Measurements from ENCODE around the gene PRKCG.
A peak's percentile ranks its signal among the peaks of the same experiment; 100 is the strongest.

PRKCG gene

DNA sequence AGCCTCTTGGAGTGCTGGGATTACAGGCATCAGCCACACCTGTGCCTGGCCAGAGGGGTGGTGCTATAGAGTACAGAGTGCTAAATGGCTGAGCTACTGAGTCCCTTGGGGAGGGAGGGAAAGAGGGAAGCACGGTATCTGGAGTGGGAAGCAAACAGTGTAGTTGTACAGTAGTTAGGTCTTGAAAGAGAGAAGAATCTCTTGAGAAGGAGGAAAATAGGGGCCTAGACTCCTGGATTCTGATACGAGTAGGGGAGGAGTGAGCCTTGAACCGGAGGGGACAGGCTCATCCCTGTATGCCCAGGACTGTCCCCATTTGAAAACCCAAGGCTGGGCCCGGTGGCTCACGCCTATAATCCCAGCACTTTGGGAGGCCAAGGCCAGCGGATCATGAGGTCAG is 9.2 kb upstream of the PRKCG start:
- no peak for DNase-seq (ENCODE audit: low read depth)

DNA sequence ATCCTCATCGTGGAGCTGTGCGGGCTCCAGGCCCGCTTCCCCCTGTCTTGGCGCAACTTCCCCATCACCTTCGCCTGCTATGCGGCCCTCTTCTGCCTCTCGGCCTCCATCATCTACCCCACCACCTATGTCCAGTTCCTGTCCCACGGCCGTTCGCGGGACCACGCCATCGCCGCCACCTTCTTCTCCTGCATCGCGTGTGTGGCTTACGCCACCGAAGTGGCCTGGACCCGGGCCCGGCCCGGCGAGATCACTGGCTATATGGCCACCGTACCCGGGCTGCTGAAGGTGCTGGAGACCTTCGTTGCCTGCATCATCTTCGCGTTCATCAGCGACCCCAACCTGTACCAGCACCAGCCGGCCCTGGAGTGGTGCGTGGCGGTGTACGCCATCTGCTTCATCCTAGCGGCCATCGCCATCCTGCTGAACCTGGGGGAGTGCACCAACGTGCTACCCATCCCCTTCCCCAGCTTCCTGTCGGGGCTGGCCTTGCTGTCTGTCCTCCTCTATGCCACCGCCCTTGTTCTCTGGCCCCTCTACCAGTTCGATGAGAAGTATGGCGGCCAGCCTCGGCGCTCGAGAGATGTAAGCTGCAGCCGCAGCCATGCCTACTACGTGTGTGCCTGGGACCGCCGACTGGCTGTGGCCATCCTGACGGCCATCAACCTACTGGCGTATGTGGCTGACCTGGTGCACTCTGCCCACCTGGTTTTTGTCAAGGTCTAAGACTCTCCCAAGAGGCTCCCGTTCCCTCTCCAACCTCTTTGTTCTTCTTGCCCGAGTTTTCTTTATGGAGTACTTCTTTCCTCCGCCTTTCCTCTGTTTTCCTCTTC is 8.0 kb upstream of the PRKCG start:
- DNase-seq (ENCODE audit: low read depth): no peak

DNA sequence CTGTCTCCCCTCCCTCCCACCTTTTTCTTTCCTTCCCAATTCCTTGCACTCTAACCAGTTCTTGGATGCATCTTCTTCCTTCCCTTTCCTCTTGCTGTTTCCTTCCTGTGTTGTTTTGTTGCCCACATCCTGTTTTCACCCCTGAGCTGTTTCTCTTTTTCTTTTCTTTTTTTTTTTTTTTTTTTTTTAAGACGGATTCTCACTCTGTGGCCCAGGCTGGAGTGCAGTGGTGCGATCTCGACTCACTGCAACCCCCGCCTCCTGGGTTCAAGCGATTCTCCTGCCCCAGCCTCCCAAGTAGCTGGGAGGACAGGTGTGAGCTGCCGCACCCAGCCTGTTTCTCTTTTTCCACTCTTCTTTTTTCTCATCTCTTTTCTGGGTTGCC is 7.4 kb upstream of the PRKCG start:
- DNase-seq (ENCODE audit: low read depth): no peak

DNA sequence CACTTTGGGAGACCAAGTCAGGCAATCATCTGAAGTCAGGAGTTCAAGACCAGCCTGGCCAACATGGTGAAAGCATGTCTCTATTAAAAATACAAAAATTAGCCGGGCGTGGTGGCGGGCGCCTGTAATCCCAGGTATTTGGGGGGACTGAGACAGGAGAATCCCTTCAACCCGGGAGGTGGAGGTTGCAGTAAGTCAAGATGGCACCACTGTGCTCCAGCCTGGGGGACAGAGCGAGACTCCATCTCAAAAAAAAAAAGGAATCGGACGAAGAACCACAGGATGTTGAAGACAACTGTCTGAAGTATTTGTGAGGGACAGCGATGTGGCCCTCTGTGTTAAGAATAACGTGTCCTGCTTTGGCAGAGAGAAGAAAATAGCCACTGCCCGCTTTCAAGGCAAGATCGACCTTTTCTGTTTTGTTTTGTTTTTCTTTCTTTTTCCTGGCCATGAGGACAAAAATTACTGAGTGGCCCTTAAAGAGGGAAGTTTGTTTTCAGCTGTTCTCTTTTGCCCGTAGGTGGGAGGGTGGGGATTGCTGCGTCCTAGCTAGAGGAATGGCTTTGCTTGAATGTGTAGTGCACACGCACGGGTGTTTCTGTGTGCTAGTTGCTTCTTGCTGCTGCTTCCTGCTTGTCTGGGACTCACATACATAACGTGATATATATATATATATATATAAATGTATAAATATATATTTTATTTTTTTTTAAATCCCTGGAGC is 6.2 kb upstream of the PRKCG start:
- DNase-seq (ENCODE audit: low read depth): no peak

DNA sequence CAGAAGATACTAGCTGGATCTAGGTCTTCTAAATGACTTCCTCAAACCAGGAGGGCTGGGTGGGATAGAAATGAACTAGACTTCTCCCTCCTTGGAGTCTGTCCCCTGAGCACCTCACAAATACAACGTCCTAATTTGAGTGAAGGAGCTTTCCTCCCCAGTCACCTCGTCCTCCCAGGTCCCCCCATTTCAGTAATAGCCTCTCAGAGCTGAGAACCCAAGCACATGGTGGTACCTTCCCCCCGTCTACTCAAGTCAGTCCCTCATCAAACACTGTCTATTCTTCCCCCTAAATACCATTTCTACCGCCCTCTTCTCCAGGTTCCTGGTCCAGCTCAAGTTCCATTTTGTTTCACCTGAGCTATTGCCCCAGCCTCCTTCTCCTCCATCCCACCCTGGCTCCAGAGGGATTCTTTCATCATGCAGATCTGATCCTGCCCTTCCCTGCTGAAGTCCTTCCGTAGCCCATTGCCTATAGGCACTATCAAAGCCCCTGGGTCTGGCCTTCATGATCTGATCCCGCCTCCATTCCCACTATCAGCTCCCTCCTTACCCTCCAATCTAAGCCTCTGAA is 5.3 kb upstream of the PRKCG start:
- no peak for DNase-seq (ENCODE audit: low read depth)

DNA sequence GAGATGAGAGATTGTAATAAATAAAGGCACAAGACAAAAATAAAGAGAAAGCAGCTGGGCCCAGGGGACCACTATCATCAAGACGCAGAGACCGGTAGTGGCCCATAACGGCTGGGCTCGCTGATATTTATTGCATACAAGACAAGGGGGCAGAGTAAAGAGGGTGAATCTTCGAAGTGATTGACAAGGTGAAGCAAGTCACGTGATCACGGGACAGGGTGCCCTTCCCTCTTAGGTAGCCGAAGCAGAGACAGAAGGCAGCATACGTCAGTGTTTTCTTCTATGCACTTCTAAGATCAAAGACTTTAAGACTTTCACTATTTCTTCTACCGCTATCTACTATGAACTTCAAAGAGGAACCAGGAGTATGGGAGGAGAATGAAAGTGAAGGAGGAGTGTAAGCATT is 4.6 kb upstream of the PRKCG start:
- no peak for DNase-seq (ENCODE audit: low read depth)

DNA sequence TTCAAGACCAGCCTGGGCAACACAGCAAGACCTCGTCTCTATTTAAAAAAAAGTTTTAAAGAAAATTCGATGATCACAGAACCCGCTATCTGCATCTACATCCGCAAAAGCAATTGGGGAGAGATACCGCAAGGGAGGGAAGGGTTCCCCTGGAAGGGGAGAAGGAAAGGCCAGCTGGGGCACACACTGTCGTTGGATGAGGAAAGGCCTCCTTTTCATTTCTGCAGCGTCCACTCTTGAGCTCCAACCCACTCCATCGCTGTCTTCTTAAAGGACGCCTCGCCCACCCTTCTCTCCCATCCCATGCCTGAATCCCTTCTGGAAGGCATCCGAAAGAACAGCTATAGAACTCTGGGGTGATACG is 3.2 kb upstream of the PRKCG start:
- no peak for DNase-seq (ENCODE audit: low read depth)

DNA sequence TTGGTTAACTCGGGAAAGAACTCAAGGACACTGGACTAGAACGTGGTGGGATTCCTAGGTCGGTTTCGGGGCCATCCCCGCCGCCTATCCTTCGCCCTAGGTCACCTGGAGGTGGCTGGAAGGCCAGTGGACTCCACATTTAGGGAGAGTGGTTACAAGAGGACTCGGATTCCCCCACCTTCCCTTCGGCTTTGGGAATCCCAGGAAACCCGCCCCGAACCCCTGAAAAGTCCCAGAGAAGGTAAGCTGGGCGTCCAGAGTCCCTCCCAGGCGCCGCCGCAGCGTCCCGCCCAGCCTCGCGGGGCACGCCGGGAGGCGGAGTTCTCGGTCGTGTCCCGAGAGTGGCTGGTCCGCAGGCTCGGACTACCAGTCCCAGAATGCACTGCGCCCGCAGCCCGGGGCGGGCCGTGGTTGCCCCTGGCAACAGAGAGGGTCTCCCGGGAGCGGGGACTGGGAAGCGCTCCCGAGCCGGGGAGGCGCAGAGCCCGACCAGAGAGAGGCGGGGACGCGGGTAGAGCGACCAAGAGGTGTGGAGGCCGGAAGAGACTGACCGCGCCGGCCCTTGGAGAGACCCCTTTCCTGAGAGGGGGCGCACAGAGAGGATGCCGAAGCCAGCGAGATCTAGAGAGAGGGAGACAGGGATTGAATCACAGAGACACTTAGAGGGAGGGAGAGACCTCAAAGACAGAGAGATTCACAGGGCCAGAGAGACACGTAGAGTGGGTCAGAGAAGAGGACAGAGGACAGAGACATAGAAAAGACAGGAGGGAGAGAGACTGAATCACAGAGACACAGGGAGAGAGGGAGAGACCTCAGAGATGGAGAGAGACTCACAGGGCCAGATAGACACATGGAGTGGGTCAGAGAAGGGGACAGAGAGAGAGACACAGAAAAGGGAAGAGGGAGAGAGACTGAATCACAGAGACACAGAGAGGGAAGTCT is 2.6 kb upstream of the PRKCG start:
- DNase-seq (ENCODE audit: low read depth): peak; percentile 60

DNA sequence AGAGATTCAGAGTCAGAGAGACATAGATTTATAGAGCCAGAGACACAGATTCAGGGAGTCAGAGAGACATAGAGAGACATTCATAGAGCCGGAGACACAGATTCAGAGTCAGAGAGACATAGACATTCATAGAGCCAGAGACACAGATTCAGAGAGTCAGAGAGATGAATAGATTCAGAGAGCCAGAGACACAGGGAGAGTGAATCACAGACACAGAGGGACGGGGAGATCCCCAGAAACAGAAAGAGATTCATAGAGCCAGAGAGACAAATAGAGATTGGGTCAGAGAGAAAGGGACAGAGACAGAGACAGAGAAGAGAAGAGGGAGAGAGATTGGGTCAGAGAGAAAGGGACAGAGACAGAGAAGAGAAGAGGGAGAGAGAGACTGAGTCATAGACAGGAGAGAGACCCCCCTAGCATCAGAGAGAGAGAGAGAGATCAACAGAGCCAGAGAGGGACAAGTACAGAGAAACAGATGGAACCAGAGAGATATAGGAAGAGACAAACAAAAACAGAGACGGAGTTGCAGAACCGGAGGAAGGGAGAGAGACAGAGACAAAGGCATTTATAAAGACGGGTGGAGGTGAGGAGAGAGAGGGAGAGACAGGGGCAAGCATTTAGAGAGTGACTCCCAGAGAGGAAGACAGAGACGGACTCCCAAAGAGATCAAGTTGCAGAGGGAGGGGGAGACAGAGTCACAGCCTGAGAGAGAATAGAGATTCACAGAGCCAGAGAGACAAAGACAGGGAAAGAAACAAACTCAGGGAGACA is 1.1 kb upstream of the PRKCG start:
- no peak for DNase-seq (ENCODE audit: low read depth)

DNA sequence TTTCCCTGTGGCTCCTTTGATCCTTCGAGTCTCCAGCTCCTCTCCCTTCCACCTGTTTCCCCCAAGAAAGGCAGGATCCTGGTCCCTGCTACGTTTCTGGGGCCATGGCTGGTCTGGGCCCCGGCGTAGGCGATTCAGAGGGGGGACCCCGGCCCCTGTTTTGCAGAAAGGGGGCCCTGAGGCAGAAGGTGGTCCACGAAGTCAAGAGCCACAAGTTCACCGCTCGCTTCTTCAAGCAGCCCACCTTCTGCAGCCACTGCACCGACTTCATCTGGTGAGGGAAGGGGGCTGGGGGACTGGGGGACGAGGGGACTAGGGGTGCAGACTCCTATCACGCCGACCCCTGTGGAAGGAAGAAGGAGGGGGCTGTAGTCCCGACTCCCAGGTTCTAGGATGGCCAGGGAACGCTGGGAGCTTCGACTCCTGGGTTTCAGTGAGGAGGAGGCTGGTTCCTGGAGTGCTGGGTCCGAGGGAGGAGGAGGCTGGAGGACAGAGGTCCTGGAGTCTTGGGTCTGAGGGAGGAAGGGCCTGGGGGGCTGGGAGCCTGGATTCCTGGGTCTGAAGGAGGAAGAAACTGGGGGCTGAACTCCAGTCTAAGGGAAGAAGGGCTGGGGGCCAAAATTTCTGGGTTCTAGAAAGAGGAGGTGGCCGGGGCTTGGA is 524 bp downstream of the PRKCG start:
- DNase-seq (ENCODE audit: low read depth): no peak

DNA sequence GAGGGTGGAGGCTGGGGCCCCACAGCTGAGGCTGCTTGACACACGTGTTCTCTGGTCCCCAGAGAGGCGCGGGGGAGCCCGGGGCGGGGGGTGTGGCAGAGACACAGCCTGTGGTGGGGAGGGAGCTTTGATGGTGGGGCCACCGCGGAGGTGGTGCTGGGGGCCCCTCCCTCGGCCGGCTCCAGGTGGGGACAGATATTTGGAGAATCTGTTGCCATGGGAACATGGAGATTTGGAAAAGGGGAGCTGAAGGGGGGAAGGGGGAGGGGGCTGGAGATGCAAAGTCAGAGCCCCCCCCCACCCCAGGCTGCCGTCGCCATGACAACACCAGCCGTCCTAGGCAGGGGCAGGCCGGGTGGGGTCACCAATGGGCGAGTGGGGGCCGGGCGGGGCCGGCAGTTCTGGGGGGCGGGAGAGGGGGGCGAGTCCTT is 1.2 kb downstream of the PRKCG start:
- no peak for DNase-seq (ENCODE audit: low read depth)

DNA sequence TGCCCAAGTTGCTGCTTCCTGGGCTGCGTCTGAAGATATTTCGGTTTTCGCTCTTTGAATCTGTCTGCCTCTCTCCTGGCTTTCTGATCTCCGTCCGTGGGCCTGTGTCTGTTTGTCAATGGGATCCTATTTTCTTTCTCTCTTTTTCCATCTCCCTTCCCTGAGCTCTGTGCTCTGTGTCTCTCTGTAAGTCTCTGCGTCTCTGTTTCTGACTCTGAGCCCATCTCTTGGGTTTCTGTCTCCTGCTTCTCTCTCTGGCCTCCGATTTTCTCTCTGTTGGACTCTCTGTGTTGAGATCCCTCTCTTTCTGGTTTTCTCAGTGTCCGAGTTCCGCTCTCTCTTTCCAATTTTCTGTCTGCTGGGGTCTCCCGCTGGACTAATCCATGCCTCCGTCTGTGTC is 1.7 kb downstream of the PRKCG start:
- no peak for DNase-seq (ENCODE audit: low read depth)

DNA sequence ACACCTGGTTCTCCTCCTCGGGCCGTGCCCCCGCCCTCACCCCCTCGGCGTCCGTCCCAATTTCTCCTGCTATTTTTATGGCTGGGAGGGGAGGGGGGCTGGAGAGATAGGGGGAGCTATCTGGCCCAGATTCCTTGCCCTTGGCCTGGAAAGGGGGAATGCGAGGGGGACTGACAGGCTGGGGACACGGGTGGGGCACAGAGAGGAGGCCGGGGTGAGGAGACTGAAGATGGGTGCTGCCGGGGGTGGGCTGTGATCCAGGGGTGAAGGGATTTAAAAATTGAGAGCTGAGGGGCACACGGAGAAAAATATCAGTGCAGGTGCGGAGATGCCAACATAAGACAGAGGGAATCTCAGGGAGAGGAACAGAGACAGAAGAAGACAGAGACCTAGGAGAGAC is 2.3 kb downstream of the PRKCG start:
- DNase-seq (ENCODE audit: low read depth): no peak

DNA sequence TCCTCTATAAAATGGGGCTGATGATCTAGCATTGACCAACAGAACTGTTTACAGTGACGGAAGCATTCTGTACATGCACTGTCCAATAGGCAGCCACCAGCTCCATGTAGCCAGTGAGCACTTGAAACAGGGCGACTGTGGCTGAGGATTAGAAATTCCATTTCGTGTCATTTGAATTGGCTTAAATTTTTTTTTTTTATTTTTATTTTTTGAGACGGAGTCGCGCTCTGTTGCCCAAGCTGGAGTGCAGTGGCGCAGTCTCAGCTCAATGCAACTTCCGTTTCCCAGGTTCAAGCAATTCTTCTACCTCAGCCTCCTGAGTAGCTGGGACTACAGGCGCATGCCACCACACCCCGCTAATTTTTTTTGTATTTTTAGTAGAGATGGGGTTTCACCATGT is 3.0 kb downstream of the PRKCG start:
- no peak for DNase-seq (ENCODE audit: low read depth)

DNA sequence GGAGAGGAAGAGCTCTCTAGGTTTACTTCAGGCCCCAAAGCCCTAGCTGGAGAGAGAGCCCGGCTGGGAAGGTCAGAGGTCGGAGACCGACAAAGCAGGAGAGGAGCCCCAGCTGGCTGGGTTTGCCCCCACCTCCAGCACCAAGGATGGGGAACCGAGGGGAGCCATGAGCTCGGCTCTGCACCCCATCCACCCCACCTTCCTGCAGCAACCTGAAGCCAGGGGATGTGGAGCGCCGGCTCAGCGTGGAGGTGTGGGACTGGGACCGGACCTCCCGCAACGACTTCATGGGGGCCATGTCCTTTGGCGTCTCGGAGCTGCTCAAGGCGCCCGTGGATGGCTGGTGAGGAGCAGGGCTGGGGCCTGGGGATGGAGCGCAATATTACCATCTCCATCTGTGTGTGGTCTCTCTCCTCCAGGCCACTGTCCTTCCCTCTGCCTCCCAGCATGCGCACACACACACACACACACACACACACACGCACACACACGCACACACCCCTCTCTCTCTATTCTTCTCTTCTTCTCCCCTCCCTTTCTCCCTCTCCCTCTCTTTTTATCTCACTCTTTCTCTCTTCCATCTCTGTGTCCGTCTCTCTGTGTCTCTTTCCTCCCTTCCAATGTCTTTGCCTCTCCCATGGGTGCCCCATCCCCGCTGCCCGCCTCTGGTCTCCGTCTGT is 10.4 kb downstream of the PRKCG start:
- no peak for DNase-seq (ENCODE audit: low read depth)

DNA sequence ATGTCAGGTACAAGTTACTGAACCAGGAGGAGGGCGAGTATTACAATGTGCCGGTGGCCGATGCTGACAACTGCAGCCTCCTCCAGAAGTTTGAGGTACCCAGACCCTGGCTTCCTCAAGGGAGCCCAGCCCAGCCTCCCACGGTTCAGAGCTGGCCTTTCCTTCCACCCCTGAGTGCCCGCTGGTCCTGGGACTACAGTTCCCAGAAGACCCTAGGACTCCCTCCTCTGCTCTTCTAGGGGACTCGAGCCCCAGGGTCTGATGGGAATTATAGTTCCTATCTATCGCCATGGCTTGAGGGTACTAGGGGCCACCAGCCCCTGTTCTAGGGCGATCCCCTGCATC is 11.0 kb downstream of the PRKCG start:
- DNase-seq (ENCODE audit: low read depth): no peak

DNA sequence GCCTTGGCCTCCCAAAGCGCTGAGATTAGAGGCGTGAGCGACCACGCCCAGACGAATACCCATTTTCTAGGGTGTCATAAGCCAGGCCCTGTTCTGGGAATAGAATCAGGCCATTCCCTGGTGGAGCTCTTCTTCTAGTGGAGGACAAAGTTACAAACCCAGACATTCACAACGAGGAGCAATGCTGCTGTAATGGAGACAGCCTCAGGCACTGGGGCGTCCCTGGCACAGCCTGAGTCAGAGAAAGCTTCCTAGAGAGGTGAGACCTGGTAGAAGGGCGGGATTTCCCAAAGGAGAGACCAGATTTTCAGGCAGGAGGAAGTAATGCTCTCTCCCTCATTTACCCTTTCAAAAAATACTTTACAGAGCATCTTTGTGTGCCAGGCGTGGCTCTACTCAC is 12.7 kb downstream of the PRKCG start:
- no peak for DNase-seq (ENCODE audit: low read depth)

DNA sequence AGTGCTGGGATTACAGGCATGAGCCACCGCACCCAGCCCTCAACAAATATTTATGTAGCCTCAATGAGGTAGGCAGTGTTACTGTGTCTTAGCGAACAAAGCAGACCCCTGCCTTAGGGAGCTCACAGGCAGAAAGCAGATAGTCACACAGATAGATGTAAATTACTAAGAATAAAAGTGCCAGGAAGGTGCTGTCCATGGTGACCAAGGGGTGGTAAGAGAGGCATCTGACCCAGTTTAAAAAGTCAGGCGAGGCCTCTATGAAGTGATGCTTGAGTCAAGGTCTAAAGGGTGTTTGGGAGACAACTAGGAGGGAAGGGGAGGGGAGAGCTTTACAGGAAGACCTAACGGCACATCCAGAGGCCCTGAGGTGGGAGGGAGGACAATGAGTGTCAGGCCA is 14.7 kb downstream of the PRKCG start:
- no peak for DNase-seq (ENCODE audit: low read depth)

DNA sequence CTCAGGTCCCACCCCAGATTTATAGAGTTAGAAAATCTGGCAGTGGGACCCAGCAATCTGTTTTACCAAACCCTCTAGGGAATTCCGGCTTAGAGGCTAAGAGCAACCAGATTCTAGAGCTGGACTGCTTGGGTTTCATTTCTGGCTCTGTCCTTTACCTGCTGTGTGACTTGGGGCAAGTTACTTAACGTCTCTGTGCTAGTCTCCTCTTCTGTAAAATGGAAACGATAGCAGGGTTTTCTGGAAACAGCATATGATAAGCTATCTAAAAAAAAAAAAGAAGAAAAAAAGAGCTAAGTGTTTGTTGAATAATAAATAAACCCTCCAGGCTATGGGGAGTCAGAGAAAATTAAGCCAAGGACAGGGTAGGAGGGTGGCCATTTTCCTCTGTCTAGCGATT is 15.5 kb downstream of the PRKCG start:
- DNase-seq (ENCODE audit: low read depth): no peak

DNA sequence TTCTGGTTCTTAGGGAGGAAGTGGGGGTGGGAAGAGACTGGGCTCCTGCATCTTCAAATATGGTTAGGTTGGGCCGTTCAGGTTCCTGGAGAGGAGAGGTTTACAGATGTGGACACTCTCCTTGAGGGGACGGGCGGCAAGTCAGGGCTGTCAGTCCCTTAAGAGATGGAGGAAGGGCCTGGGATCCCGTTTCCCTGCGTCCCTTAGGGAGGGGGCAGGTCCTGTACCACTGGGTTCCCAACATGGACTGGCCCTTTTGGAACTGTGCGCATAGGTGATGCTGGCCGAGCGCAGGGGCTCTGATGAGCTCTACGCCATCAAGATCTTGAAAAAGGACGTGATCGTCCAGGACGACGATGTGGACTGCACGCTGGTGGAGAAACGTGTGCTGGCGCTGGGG is 16.2 kb downstream of the PRKCG start:
- DNase-seq (ENCODE audit: low read depth): no peak

All from stimulated activated CD8-positive, alpha-beta memory T cell treated with anti-CD3 and anti-CD28 coated beads, Interleukin-15, amount 100 ng/mL, for 1 hour (primary cell).